AG09309 (cell line): Measurements from ENCODE around the gene DLG1.
A peak's percentile ranks its signal among the peaks of the same experiment; 100 is the strongest.

Source experiments
- DNase-seq: peaks from one replicate; pipeline ENCODE4 v3.0.0-alpha.2; 2010; ENCODE audit warnings: low read depth
- H3K4me3 ChIP-seq: 2 replicates; pipeline ENCODE4 v1.5.1; 2011; ENCODE audit warnings: mild to moderate bottlenecking, low read depth, low read length, moderate library complexity; ENCODE audit not compliant: control insufficient read depth
- TF ChIP-seq, protein P1 (sequence below): IDR thresholded peaks from 2 replicates; pipeline ENCODE4 v1.5.1; 2011; ENCODE audit warnings: mild to moderate bottlenecking, low read depth, low read length, inconsistent platforms; ENCODE audit not compliant: insufficient read depth, control insufficient read depth; ENCODE audit errors: missing control alignments

Gene DLG1

DNA sequence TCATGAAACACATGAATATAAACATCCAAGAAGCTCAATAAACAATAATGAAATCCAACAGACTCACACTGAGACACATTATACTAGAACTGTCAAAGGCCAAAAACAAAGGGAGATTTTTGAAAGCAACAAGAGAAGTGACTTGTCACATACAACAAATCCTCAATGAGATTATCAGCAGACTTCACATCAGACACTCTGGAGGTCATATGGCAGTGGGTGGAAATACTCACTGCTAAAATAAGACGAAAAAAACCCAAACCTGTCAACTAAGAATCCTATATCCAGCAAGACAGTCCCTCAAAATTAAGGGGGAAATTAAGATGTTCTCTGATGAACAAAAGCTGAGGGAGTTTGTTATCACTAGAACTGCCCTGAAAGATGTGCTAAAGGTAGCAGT is 143.4 kb downstream of the DLG1 start:
- no peak overlapping the region for H3K4me3 ChIP-seq
- TF ChIP-seq, protein P1, sequence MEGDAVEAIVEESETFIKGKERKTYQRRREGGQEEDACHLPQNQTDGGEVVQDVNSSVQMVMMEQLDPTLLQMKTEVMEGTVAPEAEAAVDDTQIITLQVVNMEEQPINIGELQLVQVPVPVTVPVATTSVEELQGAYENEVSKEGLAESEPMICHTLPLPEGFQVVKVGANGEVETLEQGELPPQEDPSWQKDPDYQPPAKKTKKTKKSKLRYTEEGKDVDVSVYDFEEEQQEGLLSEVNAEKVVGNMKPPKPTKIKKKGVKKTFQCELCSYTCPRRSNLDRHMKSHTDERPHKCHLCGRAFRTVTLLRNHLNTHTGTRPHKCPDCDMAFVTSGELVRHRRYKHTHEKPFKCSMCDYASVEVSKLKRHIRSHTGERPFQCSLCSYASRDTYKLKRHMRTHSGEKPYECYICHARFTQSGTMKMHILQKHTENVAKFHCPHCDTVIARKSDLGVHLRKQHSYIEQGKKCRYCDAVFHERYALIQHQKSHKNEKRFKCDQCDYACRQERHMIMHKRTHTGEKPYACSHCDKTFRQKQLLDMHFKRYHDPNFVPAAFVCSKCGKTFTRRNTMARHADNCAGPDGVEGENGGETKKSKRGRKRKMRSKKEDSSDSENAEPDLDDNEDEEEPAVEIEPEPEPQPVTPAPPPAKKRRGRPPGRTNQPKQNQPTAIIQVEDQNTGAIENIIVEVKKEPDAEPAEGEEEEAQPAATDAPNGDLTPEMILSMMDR = no peak
- DNase-seq = no peak

DNA sequence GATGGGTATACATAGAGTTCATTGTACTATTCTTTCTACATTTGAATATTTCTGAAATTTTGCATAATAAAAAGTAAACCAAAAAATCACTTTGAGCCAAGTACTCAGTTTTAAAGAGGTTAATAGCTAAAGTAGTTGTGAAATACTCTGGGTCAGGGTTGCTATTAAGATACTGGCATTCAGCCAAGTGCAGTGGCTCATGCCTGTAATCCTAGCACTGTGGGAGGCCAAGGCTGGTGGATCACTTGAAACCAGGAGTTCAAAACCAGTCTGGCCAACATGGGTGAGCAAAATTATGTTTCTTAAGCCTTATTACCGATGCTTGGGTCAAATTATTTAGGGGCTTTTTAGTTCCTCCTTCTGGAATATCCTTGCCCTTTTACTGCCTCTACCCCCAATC is 146.8 kb downstream of the DLG1 start:
- H3K4me3 ChIP-seq = no peak overlapping the region
- DNase-seq = peak; percentile 52
- TF ChIP-seq, protein P1 = no peak

DNA sequence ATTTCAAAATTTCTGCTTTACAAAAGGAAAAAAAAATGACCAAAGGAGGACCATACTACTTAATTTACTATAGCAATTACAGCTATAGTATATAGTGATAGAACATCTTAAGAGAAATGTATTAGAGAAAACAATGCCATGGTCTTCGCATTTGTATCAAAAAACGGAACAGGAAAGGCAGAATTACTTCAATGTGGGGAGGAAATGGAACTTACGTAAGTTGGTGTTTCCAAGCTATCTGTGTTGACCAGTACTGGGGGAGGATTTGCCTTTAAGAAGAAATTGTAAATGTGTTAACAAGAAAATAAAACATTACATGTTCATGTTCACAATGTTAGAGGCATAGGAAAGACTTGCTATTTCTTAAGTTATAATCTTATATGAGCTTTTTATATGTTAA is 148.9 kb downstream of the DLG1 start:
- no peak overlapping the region for H3K4me3 ChIP-seq
- no peak for DNase-seq
- TF ChIP-seq, protein P1 = no peak

DNA sequence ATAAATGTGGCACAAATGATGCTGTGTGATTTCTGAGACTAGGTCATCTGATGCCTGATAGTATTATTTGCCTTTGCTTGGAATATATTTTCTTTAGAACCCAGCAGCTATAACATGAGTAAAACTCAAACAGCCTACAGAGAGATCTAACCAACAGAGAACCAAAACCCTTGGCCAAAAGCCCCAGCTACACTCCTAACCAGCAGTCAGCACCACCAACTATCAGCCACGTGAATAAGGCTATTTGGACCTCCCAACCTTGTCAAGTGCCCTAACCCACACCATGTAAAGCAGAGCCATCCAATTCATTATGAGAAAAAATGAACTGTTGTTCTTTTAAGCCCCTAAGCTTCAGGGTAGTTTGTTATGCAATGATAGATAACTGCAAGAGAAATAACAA is 154.2 kb downstream of the DLG1 start:
- DNase-seq = no peak
- TF ChIP-seq, protein P1 = no peak
- no peak overlapping the region for H3K4me3 ChIP-seq

DNA sequence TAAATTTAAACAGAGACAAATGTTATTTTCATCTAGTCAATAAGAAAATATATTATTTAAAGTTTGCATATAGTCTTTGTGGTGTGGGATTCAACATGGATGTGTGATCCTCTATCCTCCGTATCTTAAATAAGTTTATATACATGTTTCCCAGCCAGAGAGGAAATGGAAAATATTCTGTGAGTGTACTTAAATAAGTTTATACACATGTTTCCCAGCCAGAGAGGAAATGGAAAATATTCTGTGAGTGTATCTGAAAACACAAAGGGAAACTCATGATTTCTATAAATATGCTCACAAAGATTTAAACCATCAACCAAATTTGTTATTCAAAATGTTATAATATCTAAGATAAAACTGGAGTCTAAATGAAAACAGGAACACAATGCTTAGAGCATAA is 158.8 kb downstream of the DLG1 start:
- DNase-seq = no peak
- TF ChIP-seq, protein P1 = no peak
- no peak overlapping the region for H3K4me3 ChIP-seq

DNA sequence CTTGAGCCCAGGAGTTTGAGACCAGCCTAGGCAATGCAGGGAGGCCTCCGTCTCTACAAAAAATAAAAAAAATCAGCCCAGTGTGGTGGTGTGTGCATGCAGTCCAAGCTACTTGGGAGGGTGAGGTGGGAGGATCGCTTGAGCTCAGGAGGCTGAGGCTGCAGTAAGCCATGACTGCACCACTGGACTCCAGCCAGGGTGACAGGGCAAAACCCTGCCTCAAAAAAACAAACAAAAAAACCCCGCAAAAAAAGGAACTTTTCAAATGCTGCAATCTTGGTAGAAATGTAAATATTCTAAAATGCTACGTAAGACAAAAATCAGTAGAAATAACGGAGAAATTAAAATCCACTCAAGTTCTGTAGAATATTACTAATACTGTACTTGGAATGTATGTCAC is 160.7 kb downstream of the DLG1 start:
- no peak overlapping the region for H3K4me3 ChIP-seq
- DNase-seq = no peak
- TF ChIP-seq, protein P1 = no peak

DNA sequence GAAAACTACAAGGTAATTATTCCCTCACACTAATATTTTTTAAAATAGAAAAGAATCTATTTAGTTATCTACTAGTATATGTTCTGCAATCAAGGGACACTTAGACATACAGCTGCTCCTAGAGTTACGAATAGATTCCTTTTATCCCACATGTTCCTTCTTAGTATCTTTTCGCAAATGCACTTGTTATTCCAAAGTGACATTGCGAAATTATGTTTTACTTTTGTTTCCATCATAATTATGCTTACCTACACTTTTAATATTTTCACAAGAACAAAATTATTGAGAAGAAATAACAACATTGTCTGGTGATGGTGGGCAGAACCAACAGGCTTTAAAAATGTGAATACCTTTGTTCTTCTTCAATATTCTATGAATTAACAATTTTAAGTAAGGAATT is 161.7 kb downstream of the DLG1 start:
- H3K4me3 ChIP-seq = no peak overlapping the region
- DNase-seq = no peak
- TF ChIP-seq, protein P1 = no peak
